ENCODE data around the gene AKT1S1. TPM values are rescaled to one million over a fixed set of nuclear protein-coding genes. Genes with fewer than 3 reads are reported as not detected.

AKT1S1 gene
- total RNA-seq, 4 donors from 2014 or later, result 15.4 to 30.6 (median 21.9) TPM

GRCh38 chr19:49896863-49897621, 19.9 kb upstream of the AKT1S1 start, which contains the start of gene IL4I1:
Gene IL4I1 (minus strand): TSS chr19:49896887. CDS start chr19:49896160, 727 bp downstream.
- peak within 1 kb of the TSS in 1 of 4 donors; percentile 21 for H3K4me3 ChIP-seq
- TF ChIP-seq EP300 (IDR thresholded peaks at IDR 0.05), result no peak
- no peak for TF ChIP-seq POLR2A (IDR thresholded peaks at IDR 0.05; ENCODE audit: low read depth)
- TF ChIP-seq POLR2AphosphoS5 (IDR thresholded peaks at IDR 0.05), result no peak
- TF ChIP-seq CTCF (IDR thresholded peaks at IDR 0.05), result no peak
- H3K27me3 ChIP-seq, result peaks cover 0 to 9% (median 0%) of the 10 kb centered on the region in 4 donors
- H3K36me3 ChIP-seq, result no peaks in the 10 kb centered on the region
- H3K27ac ChIP-seq (replicated peaks in 1 of 4), result peak within 1 kb of the TSS in 2 of 4 donors; percentile 34 to 44
- 51% methylated on average over 17 of the region's 20 CpGs for WGBS
- intact Hi-C loops (cut with DNase I), result no loop called here
- H3K4me1 ChIP-seq, result peaks cover 10 to 16% (median 15%) of the 10 kb centered on the region in 4 donors
- H3K9me3 ChIP-seq, result no peaks in the 10 kb centered on the region
- DNase-seq (ENCODE audit: extremely low spot score), result no peak

GRCh38 chr19:49895566-49896297, 18.6 kb upstream of the AKT1S1 start:
- peaks cover 0 to 21% (median 3%) of the 10 kb centered on the region in 4 donors for H3K27me3 ChIP-seq
- 82% methylated on average over 9 of the region's 17 CpGs for WGBS
- H3K4me3 ChIP-seq, result no peak overlapping the region
- H3K9me3 ChIP-seq, result no peaks in the 10 kb centered on the region
- DNase-seq (ENCODE audit: extremely low spot score), result no peak
- peaks cover 10 to 20% (median 17%) of the 10 kb centered on the region in 4 donors for H3K4me1 ChIP-seq
- intact Hi-C loops (cut with DNase I), result no loop called here
- no peak for TF ChIP-seq POLR2A (IDR thresholded peaks at IDR 0.05; ENCODE audit: low read depth)
- H3K27ac ChIP-seq (replicated peaks in 1 of 4), result no peak overlapping the region
- no peaks in the 10 kb centered on the region for H3K36me3 ChIP-seq

- TF ChIP-seq POLR2AphosphoS5 (IDR thresholded peaks at IDR 0.05) (no peak), EP300 (IDR thresholded peaks at IDR 0.05) (no peak), POLR2A (IDR thresholded peaks at IDR 0.05; ENCODE audit: low read depth) (no peak), CTCF (IDR thresholded peaks at IDR 0.05) (no peak)
- DNase-seq (ENCODE audit: extremely low spot score), result no peak
- intact Hi-C loops (cut with DNase I), result no loop called here
- H3K27ac ChIP-seq (replicated peaks in 1 of 4), result no peak overlapping the region
- 79% methylated on average over 9 of the region's 17 CpGs for WGBS
- no peaks in the 10 kb centered on the region for H3K36me3 ChIP-seq
- H3K9me3 ChIP-seq, result no peaks in the 10 kb centered on the region
- H3K27me3 ChIP-seq, result peaks cover 0 to 28% (median 8%) of the 10 kb centered on the region in 4 donors
- peaks cover 16 to 27% (median 25%) of the 10 kb centered on the region in 4 donors for H3K4me1 ChIP-seq
- H3K4me3 ChIP-seq, result no peak overlapping the region
These were observed 17.9 kb upstream of the AKT1S1 start for GRCh38 chr19:49894879-49895565.

GRCh38 chr19:49894011-49894664, 17.0 kb upstream of the AKT1S1 start:
- H3K27me3 ChIP-seq, result peaks cover 0 to 36% (median 9%) of the 10 kb centered on the region in 4 donors
- 94% methylated on average over 18 of the region's 18 CpGs for WGBS
- H3K27ac ChIP-seq (replicated peaks in 1 of 4), result no peak overlapping the region
- intact Hi-C loops (cut with DNase I), result no loop called here
- no peak for DNase-seq (ENCODE audit: extremely low spot score)
- TF ChIP-seq CTCF (IDR thresholded peaks at IDR 0.05) (no peak), EP300 (IDR thresholded peaks at IDR 0.05) (no peak), POLR2A (IDR thresholded peaks at IDR 0.05; ENCODE audit: low read depth) (no peak), POLR2AphosphoS5 (IDR thresholded peaks at IDR 0.05) (no peak)
- H3K9me3 ChIP-seq, result no peaks in the 10 kb centered on the region
- no peak overlapping the region for H3K4me3 ChIP-seq
- peaks cover 19 to 33% (median 31%) of the 10 kb centered on the region in 4 donors for H3K4me1 ChIP-seq
- peaks cover 0 to 4% (median 0%) of the 10 kb centered on the region in 4 donors for H3K36me3 ChIP-seq

Measured in esophagus muscularis mucosa (tissue), 4 donors.